Stimulated activated effector memory CD8-positive, alpha-beta T cell treated with anti-CD3 and anti-CD28 coated beads, Interleukin-12 subunit alpha, Interleukin-12 subunit beta, amount 100 ng/mL, for 72 hours (primary cell): ENCODE data around the gene SIGLECL1.

ENCODE experiments used
- ATAC-seq: fragments of 150-1000 bp; cut with Tn5 transposase; 2 replicates; pipeline ENCODE4 v1.10.0; 2021
- DNase-seq, 2 donors: peaks; one replicate each; pipeline ENCODE4 v3.0.0; 2021 to 2022; ENCODE audit warnings: low spot score in 2 of 2
- H3K27ac Mint-ChIP-seq: one replicate; pipeline ENCODE4 v1.8.0; 2022; ENCODE audit warnings: mild to moderate bottlenecking, mixed read lengths
- H3K36me3 Mint-ChIP-seq: one replicate; pipeline ENCODE4 v1.8.0; 2022; ENCODE audit warnings: mild to moderate bottlenecking, mixed read lengths
- H3K4me1 Mint-ChIP-seq: one replicate; pipeline ENCODE4 v1.8.0; 2022; ENCODE audit warnings: mixed read lengths
- H3K4me3 Mint-ChIP-seq: one replicate; pipeline ENCODE4 v1.8.0; 2022; ENCODE audit warnings: mild to moderate bottlenecking, mixed read lengths
- H3K9me3 Mint-ChIP-seq: one replicate; pipeline ENCODE4 v1.8.0; 2022; ENCODE audit warnings: mixed read lengths

SIGLECL1 gene

DNA sequence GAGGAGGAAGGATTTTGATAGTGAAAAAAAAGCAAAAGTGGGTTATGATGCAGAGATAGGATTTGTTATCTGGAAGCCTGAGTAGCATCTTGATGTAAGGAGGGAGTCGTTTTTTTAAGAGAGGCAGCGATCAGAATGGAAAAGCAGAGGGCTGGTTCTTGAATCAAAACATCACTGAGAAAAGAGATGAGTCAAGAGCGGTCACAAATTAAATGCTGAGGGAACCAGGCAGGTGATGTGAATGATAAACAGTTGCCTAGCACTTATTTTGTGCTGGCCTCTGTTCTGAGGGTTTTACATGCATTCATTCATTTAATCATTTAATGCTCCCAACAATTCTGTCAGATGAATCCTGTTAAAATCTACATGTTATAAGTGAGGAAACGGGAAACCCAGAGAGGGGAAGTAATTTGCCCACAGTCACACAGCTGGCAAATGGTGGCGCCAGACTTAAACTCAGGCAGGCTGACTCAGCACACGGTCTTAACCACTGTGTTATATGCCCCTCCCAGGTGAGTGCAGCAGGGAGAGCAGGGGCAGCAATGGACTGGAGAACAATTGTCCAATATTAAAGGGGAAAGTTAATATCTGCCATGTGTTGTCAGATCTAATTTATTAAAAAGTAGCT is 21.4 kb downstream of the SIGLECL1 start:
- peak in 1 of 2 donors; percentile 57 for DNase-seq
- H3K4me3 Mint-ChIP-seq: no peak overlapping the region

DNA sequence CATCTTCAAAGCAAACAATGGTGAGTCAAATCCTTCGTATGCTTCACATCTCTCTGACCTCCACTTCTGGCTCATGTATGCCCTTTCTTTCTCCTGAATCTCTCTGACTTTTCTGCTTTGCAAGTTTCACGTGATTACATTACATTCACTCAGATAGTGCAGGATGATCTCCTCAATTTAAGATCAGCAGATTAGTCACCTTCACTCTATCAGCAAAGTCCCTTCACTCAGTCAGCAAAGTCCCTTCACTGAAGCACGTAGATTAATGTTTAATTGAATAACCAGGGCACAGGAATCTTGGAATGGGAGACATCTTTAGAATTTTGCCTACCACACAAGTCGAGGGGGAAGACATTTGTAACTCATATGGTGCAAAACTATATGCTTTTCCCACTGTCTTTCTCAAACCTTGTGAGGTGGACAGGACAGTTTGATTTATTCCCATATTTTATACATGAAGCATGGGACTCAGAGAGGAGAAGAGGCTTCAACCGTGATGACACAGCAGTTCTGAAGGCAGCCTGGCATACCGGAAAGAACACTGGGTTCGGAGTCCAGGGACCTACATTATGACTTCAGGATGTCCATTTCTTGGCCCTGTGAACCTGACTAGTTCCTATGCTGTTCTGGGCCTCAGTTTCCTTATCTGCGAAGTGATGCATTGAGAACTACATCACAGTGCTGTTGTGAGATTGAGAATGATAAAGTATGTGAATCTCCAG is 23.3 kb downstream of the SIGLECL1 start:
- H3K4me1 Mint-ChIP-seq: peaks cover 16% of the 10 kb centered on the region
- no peaks in the 10 kb centered on the region for H3K36me3 Mint-ChIP-seq
- H3K4me3 Mint-ChIP-seq: no peak overlapping the region
- no peaks in the 10 kb centered on the region for H3K9me3 Mint-ChIP-seq
- DNase-seq: no peak
- ATAC-seq: peak; percentile 63
- no peak overlapping the region for H3K27ac Mint-ChIP-seq

More for the DNA sequence above, 21.4 kb downstream of the SIGLECL1 start:
- peaks cover 16% of the 10 kb centered on the region for H3K4me1 Mint-ChIP-seq
- H3K36me3 Mint-ChIP-seq: no peaks in the 10 kb centered on the region
- H3K9me3 Mint-ChIP-seq: no peaks in the 10 kb centered on the region
- H3K27ac Mint-ChIP-seq: peak overlapping the region; percentile 65
- peak; percentile 80 for ATAC-seq

DNA sequence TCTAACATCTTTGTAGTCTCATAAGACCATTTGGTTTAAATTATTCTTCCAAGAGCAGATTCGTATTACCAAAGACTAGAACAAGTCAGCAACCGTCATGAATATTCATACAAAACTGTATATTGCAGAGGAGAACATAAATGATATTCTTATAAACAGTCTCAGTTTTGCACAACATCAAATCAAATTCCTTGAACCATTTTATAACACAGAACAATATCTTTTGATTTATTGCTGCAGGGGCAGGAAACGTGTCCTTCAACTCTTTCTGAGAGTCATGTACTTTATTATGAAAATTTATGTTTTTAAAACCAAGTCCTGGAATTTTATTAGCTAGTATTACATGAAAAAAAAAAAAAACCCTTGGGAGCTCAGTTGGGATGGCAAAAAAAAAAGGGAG is 26.2 kb downstream of the SIGLECL1 start:
- Mint-ChIP-seq H3K4me3 (no peak overlapping the region), H3K4me1 (peaks cover 13% of the 10 kb centered on the region), H3K9me3 (no peaks in the 10 kb centered on the region), H3K27ac (peak overlapping the region; percentile 9), H3K36me3 (peaks cover 4% of the 10 kb centered on the region)
- ATAC-seq: no peak
- DNase-seq: no peak

DNA sequence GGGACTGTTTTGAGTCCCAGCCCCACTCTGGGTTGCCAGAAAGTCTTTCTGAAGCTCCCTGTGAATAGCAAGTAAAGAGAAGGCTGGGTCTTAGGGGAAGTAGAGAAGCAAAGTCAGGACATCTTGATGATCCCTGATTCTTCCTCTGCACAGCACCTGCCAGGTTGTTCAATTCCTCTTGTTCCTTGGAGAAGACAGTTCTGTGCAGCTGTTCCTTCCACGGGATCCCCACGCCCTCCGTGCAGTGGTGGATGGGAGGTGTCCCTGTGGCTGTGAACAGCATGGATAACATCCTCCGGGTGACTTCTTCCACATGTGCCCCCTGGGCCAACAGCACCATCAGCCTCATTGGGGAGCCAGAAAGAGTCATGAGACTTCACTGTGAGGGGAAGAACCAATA is 31.5 kb downstream of the SIGLECL1 start:
- no peak for ATAC-seq
- Mint-ChIP-seq H3K36me3 (peaks cover 4% of the 10 kb centered on the region), H3K4me3 (no peak overlapping the region), H3K9me3 (no peaks in the 10 kb centered on the region), H3K27ac (no peak overlapping the region), H3K4me1 (no peaks in the 10 kb centered on the region)
- no peak for DNase-seq

DNA sequence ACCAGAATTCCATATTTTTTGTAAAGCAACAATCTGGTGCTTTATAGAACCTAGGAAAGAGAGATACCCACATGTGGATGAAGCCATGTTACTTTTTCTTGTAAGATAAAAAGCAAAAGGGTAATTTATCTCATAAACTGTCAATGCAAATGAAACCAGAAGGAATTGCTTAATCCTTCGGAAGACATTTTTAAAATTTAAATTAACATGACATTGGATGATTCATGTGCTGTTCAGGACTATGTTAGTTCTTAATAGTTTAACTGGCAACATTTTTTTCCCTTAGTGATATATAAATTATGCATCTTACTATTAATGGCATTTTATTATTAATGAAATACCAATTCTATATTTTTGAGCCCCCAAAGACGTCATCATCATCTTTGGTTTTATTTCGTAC is 34.8 kb downstream of the SIGLECL1 start:
- DNase-seq: no peak
- Mint-ChIP-seq H3K4me3 (no peak overlapping the region), H3K27ac (no peak overlapping the region), H3K36me3 (peaks cover under 1% of the 10 kb centered on the region), H3K9me3 (no peaks in the 10 kb centered on the region), H3K4me1 (no peaks in the 10 kb centered on the region)
- ATAC-seq: no peak

DNA sequence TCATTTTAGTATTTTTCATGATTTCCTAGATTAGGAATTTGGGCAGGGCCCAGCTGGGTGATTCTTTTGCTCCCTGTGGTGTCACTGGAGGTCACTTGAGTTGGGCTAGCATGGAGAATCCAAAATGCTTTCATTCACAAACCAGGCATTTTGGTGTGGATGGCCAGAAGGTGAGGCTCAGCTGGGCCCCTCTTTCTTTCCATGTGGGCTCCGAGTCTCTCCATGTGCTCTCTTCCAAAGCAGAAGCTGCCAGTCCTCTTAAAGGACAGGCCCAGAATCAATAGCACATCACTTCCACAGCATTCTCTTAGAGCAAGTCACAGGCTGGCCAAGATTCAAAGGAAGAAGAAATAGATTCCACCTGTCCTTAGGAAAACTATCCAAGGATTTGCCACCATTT is 38.8 kb downstream of the SIGLECL1 start:
- Mint-ChIP-seq H3K27ac (no peak overlapping the region), H3K9me3 (no peaks in the 10 kb centered on the region)
- no peak for ATAC-seq

DNA sequence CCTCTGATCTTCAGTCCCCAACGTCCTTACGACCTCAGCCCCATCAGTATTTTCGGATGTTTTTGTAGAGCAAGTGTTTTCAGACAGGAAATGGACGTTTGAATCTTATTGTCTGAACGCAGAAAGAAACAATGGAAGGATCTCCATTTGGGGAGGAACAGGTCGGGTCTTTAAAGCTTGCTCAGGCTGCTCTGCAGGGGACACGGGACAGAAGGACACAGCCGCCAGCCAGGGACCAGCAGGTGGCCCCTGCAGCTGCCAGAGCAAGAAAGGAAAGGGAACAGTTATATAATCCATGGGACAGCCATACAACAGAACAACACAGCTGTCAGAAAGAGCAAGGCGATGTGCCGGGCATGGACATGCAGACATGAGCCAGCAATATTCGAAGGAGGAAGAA is 42.1 kb downstream of the SIGLECL1 start:
- H3K4me3 Mint-ChIP-seq: no peak overlapping the region
- DNase-seq (no peak), ATAC-seq (no peak)
- no peaks in the 10 kb centered on the region for H3K36me3 Mint-ChIP-seq
- H3K4me1 Mint-ChIP-seq: no peaks in the 10 kb centered on the region
- H3K9me3 Mint-ChIP-seq: no peaks in the 10 kb centered on the region
- peak overlapping the region; percentile 26 for H3K27ac Mint-ChIP-seq

More for the DNA sequence above, 38.8 kb downstream of the SIGLECL1 start:
- H3K36me3 Mint-ChIP-seq: no peaks in the 10 kb centered on the region
- DNase-seq: no peak
- no peak overlapping the region for H3K4me3 Mint-ChIP-seq
- H3K4me1 Mint-ChIP-seq: no peaks in the 10 kb centered on the region

DNA sequence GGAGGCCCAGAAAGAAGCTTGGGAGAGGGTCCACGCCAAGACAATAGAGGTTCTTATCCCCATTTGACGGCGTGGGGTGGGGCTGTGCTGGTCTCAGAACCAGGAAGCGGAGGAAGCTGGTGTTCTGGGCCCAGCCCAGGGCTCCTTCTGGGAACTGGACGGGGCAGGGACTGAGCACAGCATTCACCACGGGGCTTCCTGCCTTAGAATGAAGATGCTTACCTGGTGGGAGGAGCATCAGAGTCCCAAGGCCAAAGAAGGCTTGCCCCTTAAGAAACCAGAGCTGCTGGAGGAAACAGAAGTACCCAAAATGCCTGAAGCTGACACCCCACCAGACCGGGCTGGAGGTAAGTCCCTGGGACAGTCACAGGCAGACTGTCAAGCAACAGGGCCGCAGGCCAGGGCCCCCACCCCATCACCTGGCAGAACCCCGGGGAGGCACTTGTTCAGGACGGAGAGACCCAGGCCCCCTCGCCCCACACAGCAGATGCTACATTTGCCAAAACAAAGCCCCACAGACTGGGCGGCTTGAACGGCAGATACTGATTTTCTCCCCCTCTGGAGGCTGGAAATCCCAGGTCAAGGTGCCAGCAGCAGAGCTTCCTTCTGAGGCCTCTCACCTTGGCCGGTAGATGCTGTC is 42.8 kb downstream of the SIGLECL1 start:
- Mint-ChIP-seq H3K27ac (peak overlapping the region; percentile 26), H3K9me3 (no peaks in the 10 kb centered on the region), H3K4me3 (no peak overlapping the region), H3K4me1 (no peaks in the 10 kb centered on the region), H3K36me3 (no peaks in the 10 kb centered on the region)
- DNase-seq: no peak
- ATAC-seq: no peak

DNA sequence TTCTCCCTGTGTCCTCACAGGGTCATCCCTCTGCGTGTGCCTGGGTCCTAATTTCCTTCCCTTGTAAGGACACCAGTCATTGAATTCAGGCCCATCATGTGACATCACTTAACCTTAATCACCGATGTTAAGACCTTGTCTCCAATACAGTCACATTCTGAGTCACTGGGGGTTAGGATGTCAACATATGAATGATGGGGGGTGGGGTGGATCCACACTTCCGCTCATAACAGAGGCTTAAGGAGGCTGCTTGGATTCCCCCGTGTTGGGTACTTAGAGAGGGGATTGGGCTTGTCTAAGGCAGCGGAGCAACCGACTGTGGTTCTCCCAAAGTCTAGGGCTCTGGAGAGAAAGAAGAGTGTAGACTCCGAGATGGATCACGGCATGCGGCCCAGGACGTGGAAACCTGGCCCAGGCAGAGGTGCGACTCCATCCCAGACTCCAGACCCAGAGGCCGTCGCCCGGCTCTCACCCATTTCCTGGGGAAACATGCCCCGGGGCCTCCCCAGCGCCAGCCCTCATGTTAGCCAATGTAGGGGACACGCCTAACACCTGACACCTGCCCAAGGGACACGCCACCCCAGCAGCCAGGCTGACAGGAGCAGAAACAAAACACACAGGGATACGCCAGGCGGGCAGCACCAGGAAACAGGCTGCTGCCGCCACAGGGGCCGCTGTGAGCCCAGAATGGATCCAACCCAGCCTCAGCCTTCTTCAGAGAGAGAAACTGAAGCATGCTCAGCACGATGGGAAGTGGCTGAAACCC is 43.5 kb downstream of the SIGLECL1 start:
- Mint-ChIP-seq H3K36me3 (no peaks in the 10 kb centered on the region), H3K9me3 (no peaks in the 10 kb centered on the region), H3K4me3 (no peak overlapping the region), H3K4me1 (no peaks in the 10 kb centered on the region), H3K27ac (no peak overlapping the region)
- no peak for DNase-seq
- ATAC-seq: no peak

DNA sequence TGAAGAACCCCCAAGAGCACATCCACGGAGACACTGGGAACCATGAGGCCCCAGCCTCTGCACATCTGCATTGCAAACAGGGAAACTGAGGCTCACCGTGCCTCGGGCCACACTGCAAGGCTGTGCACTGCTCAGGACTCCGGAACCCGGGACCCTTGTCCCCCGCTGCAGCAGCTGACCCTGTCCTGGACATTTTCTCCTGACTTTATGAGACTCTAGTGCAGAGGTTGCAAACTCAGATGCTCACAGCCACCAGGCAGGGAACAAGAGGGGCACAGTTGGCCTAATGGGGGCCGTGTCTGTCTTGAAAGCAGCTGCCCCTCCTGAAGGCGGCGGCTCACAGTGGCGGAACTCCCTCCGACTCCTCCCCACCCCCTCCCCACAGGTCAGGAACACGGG is 44.1 kb downstream of the SIGLECL1 start:
- Mint-ChIP-seq H3K9me3 (no peaks in the 10 kb centered on the region), H3K27ac (no peak overlapping the region), H3K4me1 (no peaks in the 10 kb centered on the region), H3K4me3 (no peak overlapping the region), H3K36me3 (no peaks in the 10 kb centered on the region)
- DNase-seq: no peak
- no peak for ATAC-seq

DNA sequence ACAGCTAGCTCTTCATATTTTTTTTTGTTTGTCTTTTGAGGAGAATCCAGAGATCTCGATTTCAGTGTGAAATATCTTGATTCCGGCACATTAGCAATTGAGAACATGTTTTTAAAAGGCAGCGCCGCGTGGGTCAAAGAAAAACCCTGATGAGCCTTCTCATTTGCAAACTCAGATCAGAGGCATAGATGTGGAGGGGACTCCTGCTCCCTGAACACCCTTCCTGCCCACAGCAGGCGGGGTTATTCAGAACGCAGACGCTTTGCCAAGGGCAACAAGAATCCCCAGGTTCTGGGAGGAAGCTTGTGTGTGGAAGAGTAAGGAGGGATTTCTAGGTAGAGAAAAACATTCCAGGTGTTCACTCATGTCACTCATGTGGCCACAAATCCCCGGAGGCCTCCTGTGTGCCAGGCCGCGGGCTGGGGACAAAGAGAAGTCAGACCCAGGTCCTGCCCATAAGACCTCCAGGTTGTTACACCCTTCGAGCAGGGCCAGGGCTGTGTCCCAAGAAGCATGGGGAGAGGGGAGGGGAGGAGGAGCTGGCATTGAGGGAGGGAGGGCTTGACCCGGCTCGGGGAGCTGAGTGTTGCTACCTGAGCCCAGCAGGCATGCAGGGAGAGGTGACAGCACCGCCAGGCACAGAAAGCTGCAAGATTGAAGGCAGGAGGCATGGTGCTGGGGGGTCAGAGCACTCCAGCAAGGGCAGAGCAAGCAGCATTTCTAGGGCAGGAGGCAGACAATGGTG is 44.7 kb downstream of the SIGLECL1 start:
- no peaks in the 10 kb centered on the region for H3K36me3 Mint-ChIP-seq
- no peaks in the 10 kb centered on the region for H3K9me3 Mint-ChIP-seq
- DNase-seq: no peak
- no peaks in the 10 kb centered on the region for H3K4me1 Mint-ChIP-seq
- no peak overlapping the region for H3K27ac Mint-ChIP-seq
- ATAC-seq: no peak
- H3K4me3 Mint-ChIP-seq: no peak overlapping the region

DNA sequence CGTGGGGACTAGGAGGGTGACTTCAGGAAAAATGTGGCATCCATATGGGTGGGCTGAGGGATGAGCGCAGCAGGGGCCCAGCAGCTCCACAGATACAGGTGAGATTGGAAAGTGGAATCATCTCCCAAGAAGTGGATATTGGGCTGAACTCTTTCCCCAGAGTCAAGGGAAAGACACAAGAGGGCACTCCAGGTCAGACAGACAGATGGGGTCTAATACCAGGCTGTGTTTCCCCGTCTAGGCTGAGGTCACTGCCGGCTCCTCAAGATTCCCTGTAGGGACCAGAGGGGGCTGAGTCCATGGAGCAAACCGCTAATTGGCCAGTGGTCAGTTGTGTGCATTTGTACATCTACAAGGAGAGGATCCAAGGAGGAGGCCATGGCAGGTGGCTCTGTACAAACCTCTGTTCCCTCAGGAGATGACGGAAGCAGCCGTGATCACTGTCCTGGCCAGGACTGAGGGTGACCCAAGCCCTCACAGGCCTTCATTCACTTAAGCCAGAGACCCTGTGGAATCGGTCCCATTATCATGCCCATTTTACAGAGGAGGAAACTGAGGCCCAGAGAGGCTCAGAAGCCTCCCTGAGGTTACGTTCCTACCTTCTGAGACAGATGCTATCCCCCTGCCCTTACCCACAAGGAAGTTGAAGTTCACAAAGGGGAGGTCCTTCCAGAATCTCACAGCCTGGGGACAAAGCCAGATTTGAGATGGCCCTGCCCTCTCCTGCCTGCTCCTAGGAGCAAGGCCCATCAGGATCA is 45.6 kb downstream of the SIGLECL1 start:
- no peak for DNase-seq
- Mint-ChIP-seq H3K4me1 (no peaks in the 10 kb centered on the region), H3K27ac (no peak overlapping the region), H3K4me3 (no peak overlapping the region), H3K36me3 (no peaks in the 10 kb centered on the region), H3K9me3 (no peaks in the 10 kb centered on the region)
- no peak for ATAC-seq

DNA sequence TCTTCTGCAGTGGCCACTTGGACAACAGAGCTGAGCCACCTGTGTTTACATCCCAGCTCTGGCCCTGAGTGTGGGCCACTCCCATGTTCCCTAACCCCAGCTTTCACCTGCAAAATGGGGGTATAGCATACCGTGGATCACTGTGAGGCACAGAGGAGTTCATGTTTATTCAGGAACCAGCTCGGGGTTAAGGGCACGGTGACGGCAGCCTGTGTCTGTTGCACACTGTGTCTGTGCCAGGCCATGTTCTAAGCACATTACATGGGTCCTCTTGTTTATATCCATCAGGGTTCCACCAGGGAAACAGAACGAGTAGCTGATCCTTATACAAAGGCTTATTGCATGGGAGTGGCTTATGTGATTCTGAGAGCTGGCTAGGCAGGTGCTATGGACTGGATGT is 46.5 kb downstream of the SIGLECL1 start:
- Mint-ChIP-seq H3K4me3 (no peak overlapping the region), H3K4me1 (no peaks in the 10 kb centered on the region), H3K9me3 (no peaks in the 10 kb centered on the region), H3K36me3 (no peaks in the 10 kb centered on the region), H3K27ac (no peak overlapping the region)
- ATAC-seq: no peak
- no peak for DNase-seq

DNA sequence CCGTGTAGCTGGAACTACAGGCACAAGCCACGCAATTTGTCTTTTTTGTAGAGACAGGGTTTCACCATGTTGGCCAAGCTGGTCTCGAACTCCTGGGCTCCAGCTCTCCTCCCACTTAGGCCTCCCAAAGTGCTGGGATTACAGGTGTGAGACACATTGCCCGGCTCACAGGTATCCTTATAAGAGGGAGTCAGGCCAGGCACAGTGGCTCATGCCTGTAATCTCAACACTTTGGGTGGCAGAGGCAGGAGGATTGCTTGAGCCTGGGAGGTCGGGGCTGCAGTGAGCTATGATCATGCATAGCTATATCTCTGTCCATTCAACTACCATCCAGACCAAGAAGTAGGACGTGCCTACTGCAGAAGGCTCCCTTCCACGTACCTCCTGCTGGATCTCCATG is 50.4 kb downstream of the SIGLECL1 start:
- ATAC-seq (no peak), DNase-seq (no peak)
- Mint-ChIP-seq H3K36me3 (no peaks in the 10 kb centered on the region), H3K4me3 (no peak overlapping the region), H3K27ac (no peak overlapping the region), H3K9me3 (peaks cover 5% of the 10 kb centered on the region), H3K4me1 (no peaks in the 10 kb centered on the region)
